ENCODE measurements around the gene FNDC3B. TPM values are rescaled to one million over a fixed set of nuclear protein-coding genes. Genes with fewer than 3 reads are reported as not detected.

FNDC3B gene
- total RNA-seq, 1 donor from 2014 or later: 79.2 TPM

DNA sequence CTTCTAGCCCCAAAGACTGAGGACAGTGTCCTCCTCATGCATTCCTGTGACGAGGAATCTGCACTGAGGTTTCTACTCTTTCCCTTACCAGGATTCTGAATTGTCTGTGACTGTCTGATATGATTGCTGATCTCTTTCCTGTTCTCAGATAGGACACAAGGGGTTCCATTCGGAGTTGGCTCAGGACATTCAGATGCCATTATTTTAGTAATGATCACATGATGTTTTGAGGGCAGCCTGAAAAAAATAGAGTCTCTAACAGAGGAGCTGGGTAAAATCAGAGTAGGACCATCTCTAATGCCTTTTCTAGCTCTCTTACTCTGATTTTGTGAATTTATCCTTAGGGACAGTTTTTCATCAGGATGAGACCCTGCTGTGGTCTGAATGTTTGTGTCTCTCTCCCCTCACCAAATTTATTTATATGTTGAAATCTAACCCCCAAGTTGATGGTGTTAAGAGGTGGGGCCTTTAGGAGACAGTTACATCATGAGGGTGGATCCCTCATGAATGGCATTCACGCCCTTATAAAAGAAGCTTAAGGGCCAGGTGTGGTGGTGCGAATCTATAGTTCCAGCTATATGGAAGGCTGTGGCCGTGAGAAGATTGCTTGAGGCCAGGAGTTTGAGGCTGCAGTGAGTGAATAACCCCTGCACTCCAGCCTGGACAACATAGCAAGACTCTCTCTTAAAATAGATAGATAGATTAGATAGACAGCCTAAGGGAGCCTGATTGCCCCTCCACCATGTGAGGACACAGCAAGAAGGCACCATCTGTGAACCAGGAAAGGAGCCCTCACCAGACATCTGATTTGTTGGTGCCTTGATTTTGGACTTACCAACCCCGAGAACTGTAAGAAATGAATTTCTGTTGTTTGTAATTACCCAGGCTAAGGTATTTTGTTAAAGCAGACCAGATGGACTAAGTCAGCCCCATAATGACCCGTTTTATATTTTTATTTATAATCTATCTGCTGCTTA, 24.4 kb downstream of the FNDC3B start:
- H3K27me3 Mint-ChIP-seq: no peaks in the 10 kb centered on the region
- no peaks in the 10 kb centered on the region for H3K9me3 Mint-ChIP-seq
- TF ChIP-seq CTCF (conservative IDR thresholded peaks at IDR 0.05): no peak
- H3K4me1 Mint-ChIP-seq (ENCODE audit: unreplicated experiment): peaks cover 52% of the 10 kb centered on the region
- H3K36me3 Mint-ChIP-seq: peaks cover 19% of the 10 kb centered on the region
- no peak for DNase-seq (ENCODE audit: extremely low spot score, unreplicated experiment)
- H3K27ac Mint-ChIP-seq: no peak overlapping the region
- no peak overlapping the region for H3K4me3 Mint-ChIP-seq

GRCh38 chr3:172065527-172065926, 26.1 kb downstream of the FNDC3B start:
- no peak overlapping the region for H3K27ac Mint-ChIP-seq

DNA sequence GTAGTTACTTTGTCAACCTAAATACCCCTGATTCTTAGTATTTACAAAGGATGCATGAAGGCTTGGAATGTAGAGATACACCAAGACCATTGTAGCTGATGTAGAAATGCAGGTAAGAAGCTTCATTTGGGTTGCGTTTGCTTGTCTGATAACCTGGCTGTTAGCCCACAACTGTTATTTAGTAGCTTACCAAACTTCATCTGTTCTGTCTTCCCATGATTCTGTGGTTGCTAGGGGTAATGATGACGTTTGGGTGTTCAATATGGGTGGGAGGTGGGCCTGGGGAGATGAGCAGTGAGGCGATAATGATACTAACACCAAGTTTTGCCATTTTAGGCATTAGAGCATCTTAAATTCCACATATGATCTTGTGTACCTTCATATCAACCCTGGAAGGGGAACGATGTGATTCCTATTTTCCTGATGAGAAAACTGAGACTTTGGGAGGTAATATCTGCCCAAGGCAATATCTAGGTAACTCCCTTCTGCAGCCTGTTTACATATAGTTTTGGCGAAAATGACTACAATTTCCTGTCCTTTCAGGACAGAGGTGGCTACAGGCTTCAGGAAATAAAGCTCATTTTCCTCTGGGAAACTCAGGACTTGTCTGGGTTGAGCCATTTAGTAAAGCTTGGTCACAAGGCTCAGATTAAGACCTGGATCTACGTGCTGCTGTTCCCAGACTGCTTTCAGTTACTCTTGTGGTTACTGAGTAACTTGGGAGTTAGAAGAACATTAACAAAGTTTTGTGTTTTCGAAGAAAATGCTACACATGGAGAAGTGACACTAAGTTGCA, 26.8 kb downstream of the FNDC3B start:
- Mint-ChIP-seq H3K4me1 (ENCODE audit: unreplicated experiment) (peaks cover 62% of the 10 kb centered on the region), H3K9me3 (no peaks in the 10 kb centered on the region), H3K27me3 (no peaks in the 10 kb centered on the region), H3K36me3 (peaks cover 28% of the 10 kb centered on the region), H3K27ac (no peak overlapping the region), H3K4me3 (peak overlapping the region; percentile 32)
- DNase-seq (ENCODE audit: extremely low spot score, unreplicated experiment): no peak
- TF ChIP-seq CTCF (conservative IDR thresholded peaks at IDR 0.05): no peak

More at GRCh38 chr3:172065527-172065926, 26.1 kb downstream of the FNDC3B start:
- TF ChIP-seq CTCF (conservative IDR thresholded peaks at IDR 0.05): no peak
- Mint-ChIP-seq H3K9me3 (no peaks in the 10 kb centered on the region), H3K4me3 (peak overlapping the region; percentile 34), H3K4me1 (ENCODE audit: unreplicated experiment) (peaks cover 63% of the 10 kb centered on the region), H3K36me3 (peaks cover 27% of the 10 kb centered on the region), H3K27me3 (no peaks in the 10 kb centered on the region)
- no peak for DNase-seq (ENCODE audit: extremely low spot score, unreplicated experiment)

- TF ChIP-seq CTCF (conservative IDR thresholded peaks at IDR 0.05): no peak
- Mint-ChIP-seq H3K27me3 (no peaks in the 10 kb centered on the region), H3K9me3 (no peaks in the 10 kb centered on the region), H3K27ac (no peak overlapping the region), H3K4me1 (ENCODE audit: unreplicated experiment) (peaks cover 56% of the 10 kb centered on the region), H3K4me3 (peak overlapping the region; percentile 13), H3K36me3 (peaks cover 25% of the 10 kb centered on the region)
- DNase-seq (ENCODE audit: extremely low spot score, unreplicated experiment): no peak
Measured at GRCh38 chr3:172066880-172067796, 27.8 kb downstream of the FNDC3B start.

Measured in type B pancreatic cell (in vitro differentiated cells).